SK-N-SH (cell line): Measurements from ENCODE around the gene PPP2R2B.

ENCODE experiments used
- CTCF ChIP-seq: fragments of 200-600 bp; sonication (generic); IDR thresholded peaks from 2 replicates; pipeline ENCODE4 v1.6.1; 2017; ENCODE audit warnings: antibody characterized with exemption, mild to moderate bottlenecking, moderate library complexity
- RFX5 ChIP-seq: IDR thresholded peaks from 2 replicates; pipeline ENCODE4 v1.6.1; 2012; ENCODE audit warnings: mild to moderate bottlenecking, improper control_type of control experiment, low read length

GRCh38 chr5:146707316-146707715 is 171.2 kb downstream of the PPP2R2B start:
- TF ChIP-seq RFX5, result no peak
- no peak for TF ChIP-seq CTCF
